Pancreas (tissue), 10 donors: ENCODE measurements around the gene SACM1L. TPM values are rescaled to one million over a fixed set of nuclear protein-coding genes. Genes with fewer than 3 reads are reported as not detected.

ENCODE experiments used
- ATAC-seq, 4 donors: fragments of 200-7000 bp; cut with Tn5 transposase; one replicate each; pipeline versions ENCODE4 v1.8.0 to v1.9.1; 2020; ENCODE audit warnings: mild to moderate bottlenecking in 4 of 4, moderate library complexity in 4 of 4
- DNase-seq, 6 donors: peaks; one replicate each; pipeline ENCODE4 v3.0.0-alpha.2; 2020
- FAIRE-seq: peaks from 2 replicates; lab custom pipeline; 2012; peaks lifted over from hg19 to GRCh38; lab: Jason Lieb, UNC
- H3K27ac ChIP-seq, 4 donors: fragments of 200-600 bp; sonication (generic); 1 replicate in 3 of 4; 2 replicates in 1 of 4; pipeline versions ENCODE4 v1.5.0 to v1.8.0; 2020
- H3K27me3 ChIP-seq, 4 donors: fragments of 200-600 bp; one replicate each; pipeline ENCODE4 v1.8.0; 2021
- H3K36me3 ChIP-seq, 3 donors: fragments of 200-600 bp; sonication (generic) in 1 of 3; one replicate each; pipeline versions ENCODE4 v1.5.0 to v1.8.0; 2020 to 2021
- H3K4me1 ChIP-seq, 3 donors: fragments of 200-600 bp; one replicate each; pipeline ENCODE4 v1.8.0; 2021
- H3K4me3 ChIP-seq, 4 donors: fragments of 200-600 bp; sonication (generic) in 2 of 4; one replicate each; pipeline versions ENCODE4 v1.5.0 to v1.8.0; 2020 to 2021
- H3K9me3 ChIP-seq, 4 donors: fragments of 200-600 bp; one replicate each; pipeline ENCODE4 v1.8.0; 2021
- CTCF ChIP-seq, 4 donors: fragments of 200-600 bp; sonication (generic) in 3 of 4; IDR thresholded peaks; one replicate each; pipeline versions ENCODE4 v1.5.0 to v1.8.0; 2021; ENCODE audit warnings: antibody characterized with exemption in 4 of 4
- WGBS, 2 donors: extraction: QIAGEN DNeasy Blood & Tissue Kit; methylation state at CpG; one replicate each; pipeline ENCODE4 v1.1.7; 2013; 5-methylcytosine and 5-hydroxymethylcytosine counted together
- intact Hi-C, 3 donors: fragments of 100-400 bp; cut with DNase I; formaldehyde crosslinking; loops; one replicate each; pipeline versions ENCODE4 v1.11.1 to v1.14.2; 2022
- polyA plus RNA-seq, 2 donors: library from polyadenylated mRNA; stranded (reverse); fragments of 200-250 nt; gene quantifications; one replicate each; pipeline ENCODE4 v1.2.3, GENCODE V29; 2013
- total RNA-seq, 6 donors: library from RNA; stranded (reverse); fragmentation: NEBNext Ultra II Directional in 4 of 6; extraction: Animal tissue kit (Norgen Biotek cat#: 25700) in 4 of 6; gene quantifications; one replicate each; pipeline versions ENCODE4 v1.2.1 to v1.2.4, GENCODE V29; 2021 to 2023
- donor health status: healthy with polysubstance abuse.
- donor health status: DM: no; HTN: no; CAD: no; lungs with moderate emphysema.
- donor health status: DM: no; HTN: no; CAD: no.
- donor health status: control.
- donor health status: control.
- donor health status: Bipolar disorder and iron deficiency.
- donor health status: DM: yes; HTN: yes; CAD: no.
- donor health status: DM: no; HTN: no; CAD: no.
- donor health status: DM: no; HTN: no; CAD: no.
- donor health status: DM: yes; HTN: yes; CAD: no.

SACM1L gene
- total and polyA plus RNA-seq, 8 donors = 15.4 to 29.8 (median 18.7) TPM

- no peak for FAIRE-seq
Observed at GRCh38 chr3:45712434-45713110, 23.4 kb downstream of the SACM1L start.

DNA sequence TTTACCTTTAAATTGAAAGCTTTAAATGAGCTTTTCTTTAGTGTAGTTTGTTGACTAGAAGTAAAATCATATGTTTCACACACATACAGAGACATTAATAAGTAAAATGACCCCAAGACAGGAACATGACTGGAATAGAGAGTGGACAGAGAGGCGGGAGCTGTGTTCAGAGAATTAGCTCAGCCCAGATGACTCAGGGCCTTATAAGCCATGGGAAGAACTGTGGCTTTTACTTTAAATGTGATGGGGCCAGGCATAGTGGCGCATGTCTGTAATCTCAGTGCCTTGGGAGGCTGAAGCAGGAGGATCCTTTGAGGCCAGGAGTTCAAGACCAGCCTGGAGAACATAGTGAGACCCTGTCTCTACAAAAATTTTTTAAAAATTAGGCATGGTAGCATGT lies 26.7 kb downstream of the SACM1L start:
- no peak for ATAC-seq
- 73 to 98% methylated on average over 2 of the region's 2 CpGs for WGBS, 2 donors

More at GRCh38 chr3:45712434-45713110, 23.4 kb downstream of the SACM1L start:
- Histone ChIP-seq H3K27ac (no peak overlapping the region), H3K9me3 (no peaks in the 10 kb centered on the region), H3K36me3 (peaks cover 0 to 30% (median 4%) of the 10 kb centered on the region in 3 donors), H3K4me1 (peaks cover 0 to 4% (median 0%) of the 10 kb centered on the region in 3 donors), H3K27me3 (no peaks in the 10 kb centered on the region), H3K4me3 (no peak overlapping the region)
- ATAC-seq (no peak), DNase-seq (no peak)
- WGBS, 2 donors = 85 to 89% methylated on average over 7 of the region's 7 CpGs
- intact Hi-C loops = no loop called here
- TF ChIP-seq CTCF (IDR thresholded peaks at IDR 0.05) = no peak

DNA sequence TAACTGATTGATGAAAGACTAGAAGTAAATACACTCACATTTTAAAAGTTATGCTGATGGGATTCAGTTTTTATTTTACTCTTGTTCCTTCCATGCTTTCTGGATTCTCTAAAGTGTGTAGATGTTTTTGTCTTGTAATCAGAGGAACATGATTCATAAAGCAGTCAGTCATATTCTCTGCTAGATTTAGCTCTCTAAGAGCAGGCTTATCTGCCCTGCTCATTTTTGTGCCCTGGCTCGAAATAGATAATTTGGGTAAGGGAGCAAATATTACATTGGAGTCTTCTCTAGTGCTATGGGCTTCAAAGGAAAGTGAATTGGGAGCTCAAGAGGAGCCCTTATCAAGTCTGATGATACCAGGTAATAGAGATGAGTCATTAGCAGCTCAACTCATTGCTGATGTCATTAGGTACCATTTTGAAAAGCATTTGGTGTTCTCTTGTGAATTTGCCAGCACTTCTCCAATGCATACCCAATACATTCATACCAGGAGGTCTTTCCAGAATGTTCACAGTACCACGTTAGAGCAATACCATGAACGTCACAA lies 27.7 kb downstream of the SACM1L start:
- DNase-seq (no peak), ATAC-seq (no peak), FAIRE-seq (no peak)
- no peaks in the 10 kb centered on the region for H3K9me3 ChIP-seq
- 97 to 99% methylated on average over 3 of the region's 3 CpGs for WGBS, 2 donors
- no peak overlapping the region for H3K27ac ChIP-seq
- H3K36me3 ChIP-seq = peaks cover 0 to 22% (median 4%) of the 10 kb centered on the region in 3 donors
- H3K27me3 ChIP-seq = no peaks in the 10 kb centered on the region
- TF ChIP-seq CTCF (IDR thresholded peaks at IDR 0.05) = no peak
- intact Hi-C loops = no loop called here
- peaks cover 0 to 13% (median 12%) of the 10 kb centered on the region in 3 donors for H3K4me1 ChIP-seq
- no peak overlapping the region for H3K4me3 ChIP-seq

More for the DNA sequence above, 26.7 kb downstream of the SACM1L start:
- no peak for DNase-seq
- TF ChIP-seq CTCF (IDR thresholded peaks at IDR 0.05) = no peak
- Histone ChIP-seq H3K9me3 (no peaks in the 10 kb centered on the region), H3K4me1 (peaks cover 0 to 13% (median 12%) of the 10 kb centered on the region in 3 donors), H3K27me3 (no peaks in the 10 kb centered on the region), H3K27ac (no peak overlapping the region), H3K36me3 (peaks cover 0 to 22% (median 4%) of the 10 kb centered on the region in 3 donors), H3K4me3 (no peak overlapping the region)
- intact Hi-C loops = no loop called here
- FAIRE-seq = no peak

DNA sequence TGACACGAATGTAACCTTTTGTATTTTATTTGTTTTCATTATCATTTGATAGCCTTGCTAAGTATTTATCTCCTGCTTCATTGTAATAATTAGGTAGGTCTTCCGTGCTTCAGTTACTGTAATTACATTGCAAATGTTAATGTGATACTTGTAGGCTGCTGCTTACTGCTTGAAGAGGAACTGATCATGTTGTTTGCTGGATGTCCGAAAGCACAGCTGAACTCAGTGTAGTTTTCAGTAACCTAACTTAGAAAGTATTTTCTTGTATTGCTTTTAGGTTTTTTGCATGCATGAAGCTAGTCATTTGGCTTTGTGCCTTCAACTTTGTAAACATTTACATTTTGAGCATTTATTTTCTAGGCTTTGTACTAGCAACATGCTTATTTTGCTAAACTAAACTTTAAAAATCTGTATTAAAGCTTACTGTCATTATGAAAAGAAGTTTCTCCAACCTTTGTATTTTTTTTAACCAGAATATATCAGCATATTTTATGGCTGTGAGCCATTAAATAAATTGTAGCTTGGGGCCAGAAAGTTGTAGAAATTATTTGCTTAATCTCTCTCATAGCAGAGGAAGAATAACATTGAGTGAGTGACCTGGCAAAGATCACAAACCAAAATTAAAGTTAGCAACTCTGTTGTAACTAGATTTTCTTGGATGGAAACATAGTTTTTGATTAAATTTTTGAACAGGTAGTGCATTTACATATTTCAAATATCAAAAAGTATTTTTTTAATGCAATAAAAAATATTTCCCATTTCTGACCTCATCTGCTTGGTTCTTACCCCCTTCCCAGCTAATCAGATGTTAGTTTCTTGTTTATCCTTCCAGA lies 30.7 kb downstream of the SACM1L start:
- peak in 1 of 4 donors; percentile 30 for ATAC-seq
- intact Hi-C loops = no loop called here
- peaks cover 0 to 19% (median 13%) of the 10 kb centered on the region in 3 donors for H3K36me3 ChIP-seq
- H3K4me1 ChIP-seq = peaks cover 0 to 13% (median 12%) of the 10 kb centered on the region in 3 donors
- WGBS, 2 donors = 32 to 37% methylated on average over 3 of the region's 3 CpGs
- FAIRE-seq = no peak
- no peak for DNase-seq
- TF ChIP-seq CTCF (IDR thresholded peaks at IDR 0.05) = no peak
- H3K9me3 ChIP-seq = no peaks in the 10 kb centered on the region
- no peak overlapping the region for H3K4me3 ChIP-seq
- no peak overlapping the region for H3K27ac ChIP-seq
- H3K27me3 ChIP-seq = no peaks in the 10 kb centered on the region
